ENCODE data around the gene SNX7.

Gene SNX7, protein sequence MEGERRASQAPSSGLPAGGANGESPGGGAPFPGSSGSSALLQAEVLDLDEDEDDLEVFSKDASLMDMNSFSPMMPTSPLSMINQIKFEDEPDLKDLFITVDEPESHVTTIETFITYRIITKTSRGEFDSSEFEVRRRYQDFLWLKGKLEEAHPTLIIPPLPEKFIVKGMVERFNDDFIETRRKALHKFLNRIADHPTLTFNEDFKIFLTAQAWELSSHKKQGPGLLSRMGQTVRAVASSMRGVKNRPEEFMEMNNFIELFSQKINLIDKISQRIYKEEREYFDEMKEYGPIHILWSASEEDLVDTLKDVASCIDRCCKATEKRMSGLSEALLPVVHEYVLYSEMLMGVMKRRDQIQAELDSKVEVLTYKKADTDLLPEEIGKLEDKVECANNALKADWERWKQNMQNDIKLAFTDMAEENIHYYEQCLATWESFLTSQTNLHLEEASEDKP

DNA sequence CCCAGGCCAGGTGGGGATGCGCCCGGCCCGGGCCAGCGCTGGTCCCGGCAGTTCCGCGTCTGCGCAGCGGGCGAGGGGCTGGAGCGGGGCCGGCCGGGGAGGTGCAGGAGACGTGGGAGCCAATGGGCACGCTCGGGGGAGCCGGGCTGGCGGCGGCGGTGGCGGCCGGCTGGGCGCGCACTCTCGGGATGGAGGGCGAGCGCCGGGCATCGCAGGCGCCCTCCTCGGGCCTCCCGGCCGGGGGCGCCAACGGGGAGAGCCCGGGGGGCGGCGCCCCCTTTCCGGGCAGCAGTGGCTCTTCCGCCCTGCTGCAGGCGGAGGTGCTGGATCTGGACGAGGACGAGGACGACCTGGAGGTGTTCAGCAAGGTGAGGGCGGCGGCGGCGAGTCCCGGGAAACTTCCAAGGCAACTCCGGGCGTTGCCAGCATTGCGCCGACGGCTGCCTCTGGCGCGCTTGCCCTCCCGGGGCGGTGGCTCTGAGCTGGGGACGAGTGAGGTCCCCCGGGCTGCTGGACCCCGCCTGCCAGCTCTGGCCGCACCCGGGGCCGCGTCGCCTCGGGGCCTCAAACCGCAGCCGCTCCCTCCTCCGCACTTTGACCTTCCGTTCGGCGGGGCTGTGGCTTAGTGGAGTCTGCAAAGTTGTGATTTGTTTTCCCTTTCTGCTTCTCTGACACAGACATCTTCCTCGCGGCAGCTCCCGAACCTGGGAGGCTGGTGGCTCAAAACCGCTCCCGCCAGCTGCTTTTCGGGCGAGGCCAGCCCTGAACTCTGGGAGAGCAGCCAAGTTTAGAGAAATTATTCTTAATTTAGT is at the start of gene SNX7:
Gene SNX7 (plus strand): TSS at position 178 of the 812 bp plus-strand sequence. CDS start 11 bp downstream, at position 189.
- TF ChIP-seq, protein P1, sequence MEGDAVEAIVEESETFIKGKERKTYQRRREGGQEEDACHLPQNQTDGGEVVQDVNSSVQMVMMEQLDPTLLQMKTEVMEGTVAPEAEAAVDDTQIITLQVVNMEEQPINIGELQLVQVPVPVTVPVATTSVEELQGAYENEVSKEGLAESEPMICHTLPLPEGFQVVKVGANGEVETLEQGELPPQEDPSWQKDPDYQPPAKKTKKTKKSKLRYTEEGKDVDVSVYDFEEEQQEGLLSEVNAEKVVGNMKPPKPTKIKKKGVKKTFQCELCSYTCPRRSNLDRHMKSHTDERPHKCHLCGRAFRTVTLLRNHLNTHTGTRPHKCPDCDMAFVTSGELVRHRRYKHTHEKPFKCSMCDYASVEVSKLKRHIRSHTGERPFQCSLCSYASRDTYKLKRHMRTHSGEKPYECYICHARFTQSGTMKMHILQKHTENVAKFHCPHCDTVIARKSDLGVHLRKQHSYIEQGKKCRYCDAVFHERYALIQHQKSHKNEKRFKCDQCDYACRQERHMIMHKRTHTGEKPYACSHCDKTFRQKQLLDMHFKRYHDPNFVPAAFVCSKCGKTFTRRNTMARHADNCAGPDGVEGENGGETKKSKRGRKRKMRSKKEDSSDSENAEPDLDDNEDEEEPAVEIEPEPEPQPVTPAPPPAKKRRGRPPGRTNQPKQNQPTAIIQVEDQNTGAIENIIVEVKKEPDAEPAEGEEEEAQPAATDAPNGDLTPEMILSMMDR (IDR thresholded peaks at IDR 0.05; ENCODE audit: insufficient read depth, low read length, missing control alignments), result peak; percentile 26
- ChIA-PET CTCF (interaction anchor here (0.9 to 2.6 kb wide), 4 partner anchors 10 to 87 kb away, joined by 3 to 12 read pairs (median 7); no protein-coding TSS in a partner anchor), POLR2A (interaction anchor here (0.7 kb wide), 1 partner anchor 617 kb away, joined by 3 read pairs; no protein-coding TSS in a partner anchor)
- DNase-seq (ENCODE audit: low read depth, low spot score), result no peak
- peak within 1 kb of the TSS; percentile 80 for H3K4me3 ChIP-seq (ENCODE audit: low read depth, low read length)

DNA sequence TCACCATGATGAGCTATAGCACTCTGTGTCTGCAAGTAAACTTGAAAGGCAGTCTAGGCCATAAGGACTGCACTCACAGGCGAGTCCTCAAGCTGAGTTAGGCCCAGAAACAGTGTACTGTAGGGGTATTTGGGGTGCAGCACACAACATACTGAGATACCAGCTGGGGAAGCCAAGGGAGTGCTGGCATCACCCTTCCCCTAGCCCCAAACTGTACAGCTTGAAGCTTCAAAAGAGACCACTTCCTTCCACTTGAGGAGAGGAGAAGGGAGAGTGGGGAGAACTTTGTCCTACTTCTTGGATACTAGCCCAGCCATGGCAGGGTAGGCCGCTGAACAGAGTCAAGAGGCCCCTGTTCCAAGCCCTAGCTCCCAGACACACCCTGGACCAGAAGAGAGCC is 24.2 kb upstream of the SNX7 start:
- POLR2A ChIA-PET, result no interaction called here
- TF ChIP-seq, protein P1 (IDR thresholded peaks at IDR 0.05; ENCODE audit: insufficient read depth, low read length, missing control alignments), result no peak
- CTCF ChIA-PET, result interaction anchor here (0.6 kb wide), 1 partner anchor 13 kb away, joined by 3 read pairs; no protein-coding TSS in a partner anchor

DNA sequence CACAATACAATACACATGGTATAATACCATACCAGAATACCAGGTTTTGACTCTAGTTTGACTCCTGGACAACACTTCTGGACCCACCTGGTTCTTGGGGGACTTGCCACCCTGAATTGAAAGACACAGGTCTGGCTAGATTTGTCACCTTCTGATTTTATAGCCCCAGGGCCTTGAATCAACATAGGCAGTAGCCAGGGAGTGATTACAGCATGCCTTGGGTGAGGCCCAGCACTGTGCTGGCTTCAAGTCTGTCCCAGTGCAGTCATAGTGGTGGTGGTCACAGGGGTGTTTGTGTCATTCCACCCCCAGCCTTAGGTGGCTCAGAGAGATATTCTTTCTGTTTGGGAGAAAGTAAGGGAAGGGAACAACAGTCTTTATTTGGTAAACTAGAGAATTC is 23.3 kb upstream of the SNX7 start:
- ChIA-PET CTCF (no interaction called here), POLR2A (no interaction called here)
- no peak overlapping the region for H3K4me3 ChIP-seq (ENCODE audit: low read depth, low read length)
- DNase-seq (ENCODE audit: low read depth, low spot score), result no peak
- TF ChIP-seq, protein P1 (IDR thresholded peaks at IDR 0.05; ENCODE audit: insufficient read depth, low read length, missing control alignments), result no peak

More for the DNA sequence above, 24.2 kb upstream of the SNX7 start:
- DNase-seq (ENCODE audit: low read depth, low spot score), result no peak
- no peak overlapping the region for H3K4me3 ChIP-seq (ENCODE audit: low read depth, low read length)

DNA sequence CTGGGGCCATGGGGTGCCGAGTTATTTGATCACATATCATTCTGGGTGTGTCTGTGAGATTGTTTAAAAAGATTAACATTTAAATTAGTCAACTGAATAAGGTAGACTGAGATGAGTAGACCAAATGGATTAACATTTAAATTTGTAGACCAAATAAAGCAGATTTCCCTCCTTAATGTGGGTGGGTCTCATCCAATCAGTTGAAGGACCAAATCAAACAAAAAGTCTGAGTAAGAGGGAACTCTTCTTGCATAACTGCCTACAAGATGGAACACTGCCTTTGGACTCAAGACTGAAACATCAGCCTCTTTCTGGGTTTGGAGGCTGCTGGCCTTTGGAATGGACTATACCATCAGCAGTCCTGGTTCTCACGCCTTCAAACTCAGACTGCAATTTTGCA is 17.0 kb upstream of the SNX7 start:
- TF ChIP-seq, protein P1 (IDR thresholded peaks at IDR 0.05; ENCODE audit: insufficient read depth, low read length, missing control alignments), result no peak
- DNase-seq (ENCODE audit: low read depth, low spot score), result no peak
- ChIA-PET CTCF (no interaction called here), POLR2A (no interaction called here)
- no peak overlapping the region for H3K4me3 ChIP-seq (ENCODE audit: low read depth, low read length)

DNA sequence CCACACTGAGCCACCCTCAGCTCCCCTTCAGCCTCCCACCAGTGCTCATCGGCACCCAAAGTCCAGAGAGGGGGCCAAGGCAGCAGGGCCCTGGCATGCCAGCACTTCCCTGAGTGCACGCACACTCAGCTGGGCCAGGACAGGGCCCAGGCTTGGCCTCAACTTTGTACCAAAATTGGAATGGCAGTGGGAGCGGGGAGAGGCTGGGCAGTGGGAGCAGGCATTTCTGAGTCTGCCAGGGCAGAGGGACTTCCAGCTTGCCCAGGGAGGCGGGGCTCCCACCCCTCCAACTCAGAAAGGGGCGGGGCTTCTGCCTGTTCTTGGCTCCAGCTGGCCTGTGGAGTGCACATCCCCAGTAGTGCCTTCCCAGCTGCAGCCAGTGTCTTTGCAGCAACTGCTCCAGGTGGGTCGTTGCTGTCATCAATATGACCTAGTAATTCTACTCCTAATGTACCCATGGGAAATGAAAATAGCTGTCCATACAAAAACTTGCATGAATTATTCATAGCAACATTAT is 10.3 kb upstream of the SNX7 start:
- ChIA-PET CTCF (no interaction called here), POLR2A (no interaction called here)
- DNase-seq (ENCODE audit: low read depth, low spot score), result no peak
- no peak overlapping the region for H3K4me3 ChIP-seq (ENCODE audit: low read depth, low read length)
- TF ChIP-seq, protein P1 (IDR thresholded peaks at IDR 0.05; ENCODE audit: insufficient read depth, low read length, missing control alignments), result no peak
